C4-2B (cell line): Measurements from ENCODE around the gene PPP1CC.
A peak's percentile ranks its signal among the peaks of the same experiment; 100 is the strongest.

Source experiments
- H3K27ac ChIP-seq: fragments of 450-650 bp; 2 replicates; pipeline ENCODE4 v1.5.1; 2017
- ZFX ChIP-seq: fragments of 450-650 bp; IDR thresholded peaks from 2 replicates; pipeline ENCODE4 v1.6.1; 2017
- TF ChIP-seq, protein P1 (sequence below): fragments of 450-650 bp; conservative IDR thresholded peaks from 2 replicates; pipeline ENCODE4 v1.5.1; 2017; ENCODE audit warnings: mild to moderate bottlenecking

Gene PPP1CC

GRCh38 chr12:110720516-110720915, 22.2 kb downstream of the PPP1CC start:
- no peak overlapping the region for H3K27ac ChIP-seq
- TF ChIP-seq, protein P1, sequence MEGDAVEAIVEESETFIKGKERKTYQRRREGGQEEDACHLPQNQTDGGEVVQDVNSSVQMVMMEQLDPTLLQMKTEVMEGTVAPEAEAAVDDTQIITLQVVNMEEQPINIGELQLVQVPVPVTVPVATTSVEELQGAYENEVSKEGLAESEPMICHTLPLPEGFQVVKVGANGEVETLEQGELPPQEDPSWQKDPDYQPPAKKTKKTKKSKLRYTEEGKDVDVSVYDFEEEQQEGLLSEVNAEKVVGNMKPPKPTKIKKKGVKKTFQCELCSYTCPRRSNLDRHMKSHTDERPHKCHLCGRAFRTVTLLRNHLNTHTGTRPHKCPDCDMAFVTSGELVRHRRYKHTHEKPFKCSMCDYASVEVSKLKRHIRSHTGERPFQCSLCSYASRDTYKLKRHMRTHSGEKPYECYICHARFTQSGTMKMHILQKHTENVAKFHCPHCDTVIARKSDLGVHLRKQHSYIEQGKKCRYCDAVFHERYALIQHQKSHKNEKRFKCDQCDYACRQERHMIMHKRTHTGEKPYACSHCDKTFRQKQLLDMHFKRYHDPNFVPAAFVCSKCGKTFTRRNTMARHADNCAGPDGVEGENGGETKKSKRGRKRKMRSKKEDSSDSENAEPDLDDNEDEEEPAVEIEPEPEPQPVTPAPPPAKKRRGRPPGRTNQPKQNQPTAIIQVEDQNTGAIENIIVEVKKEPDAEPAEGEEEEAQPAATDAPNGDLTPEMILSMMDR: no peak
- TF ChIP-seq ZFX: no peak

DNA sequence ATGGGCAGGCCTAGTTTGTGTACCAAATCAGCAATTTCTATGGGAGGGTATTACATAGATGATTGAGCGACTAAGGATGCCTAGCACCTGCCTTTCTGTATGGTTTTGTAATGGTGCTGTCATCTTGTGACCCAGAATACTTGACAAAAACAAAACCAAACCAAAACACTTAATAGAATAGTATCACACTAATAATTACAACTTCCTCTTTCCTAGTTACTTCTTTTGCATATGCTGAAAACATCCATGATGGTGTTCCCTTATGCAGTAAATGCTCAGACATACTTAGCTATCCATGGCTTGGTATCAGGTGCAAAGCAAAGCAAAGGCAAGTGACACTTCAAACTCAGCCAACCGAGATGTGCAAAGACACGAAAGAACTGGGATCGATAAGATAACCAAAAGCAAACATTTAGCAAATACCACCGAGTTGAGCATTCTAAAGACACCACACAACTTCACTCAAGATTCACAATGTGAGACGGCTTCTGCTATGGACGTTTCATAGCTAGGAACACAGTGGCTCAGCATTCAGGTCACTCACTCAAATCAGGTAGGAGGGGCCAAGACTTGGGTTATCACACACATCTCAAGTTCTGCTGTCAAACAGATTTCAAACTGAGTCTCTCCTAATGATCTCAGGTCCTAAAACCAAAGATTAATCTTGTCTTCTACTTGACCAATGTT, 24.3 kb downstream of the PPP1CC start:
- H3K27ac ChIP-seq: no peak overlapping the region
- no peak for TF ChIP-seq ZFX
- TF ChIP-seq, protein P1: no peak

- H3K27ac ChIP-seq: no peak overlapping the region
- TF ChIP-seq ZFX: no peak
- TF ChIP-seq, protein P1: no peak
Observed at GRCh38 chr12:110717037-110717436, 25.7 kb downstream of the PPP1CC start.

DNA sequence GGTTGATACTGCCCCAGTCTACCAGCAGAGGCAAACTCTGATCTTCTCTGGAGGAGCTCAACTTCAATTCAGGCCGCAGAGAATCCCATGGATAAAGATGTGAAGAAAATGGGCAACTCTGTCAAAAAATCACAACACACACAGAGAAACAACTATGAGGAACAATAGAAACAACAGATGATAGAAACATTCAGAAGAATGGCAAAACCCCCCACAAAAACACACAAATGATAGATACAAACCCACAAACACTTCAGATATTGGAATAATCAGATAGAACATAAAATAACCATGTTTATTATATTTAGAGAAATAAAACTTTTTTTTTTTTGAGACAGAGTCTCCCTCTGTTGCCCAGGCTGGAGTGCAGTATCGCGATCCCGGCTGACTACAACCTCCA, 33.8 kb downstream of the PPP1CC start:
- TF ChIP-seq ZFX: no peak
- TF ChIP-seq, protein P1: no peak
- H3K27ac ChIP-seq: no peak overlapping the region

DNA sequence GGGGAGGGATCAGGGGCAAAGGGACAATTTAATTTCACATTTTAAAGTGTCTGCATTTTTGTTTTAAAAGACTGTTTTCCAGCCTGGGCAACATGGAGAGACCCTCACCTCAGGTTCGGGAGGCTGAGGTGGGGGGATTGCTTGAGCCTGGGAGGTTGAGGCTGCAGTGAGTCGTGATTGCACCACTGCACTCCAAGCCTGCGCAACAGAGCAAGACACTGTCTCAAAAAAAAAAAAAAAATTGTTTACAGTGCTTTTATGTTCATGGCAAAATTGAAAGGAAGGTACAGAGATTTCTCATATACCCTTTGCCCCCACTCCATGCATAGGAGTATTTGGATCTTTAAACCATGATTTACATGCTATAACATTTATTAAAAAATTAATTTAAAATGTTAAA, 37.4 kb downstream of the PPP1CC start:
- TF ChIP-seq, protein P1: no peak
- no peak for TF ChIP-seq ZFX
- H3K27ac ChIP-seq: no peak overlapping the region

- TF ChIP-seq ZFX: no peak
- TF ChIP-seq, protein P1: peak; percentile 58
- H3K27ac ChIP-seq: no peak overlapping the region
Observed at GRCh38 chr12:110704750-110705149, 37.9 kb downstream of the PPP1CC start.

GRCh38 chr12:110704231-110704630, 38.5 kb downstream of the PPP1CC start:
- H3K27ac ChIP-seq: no peak overlapping the region
- no peak for TF ChIP-seq ZFX
- TF ChIP-seq, protein P1: no peak
